ENCODE data around the gene IFITM10. TPM values are rescaled to one million over a fixed set of nuclear protein-coding genes. Genes with fewer than 3 reads are reported as not detected.

Gene IFITM10
- polyA plus RNA-seq, 1 of the 3 experiments (the other 2 are of a cell fraction) = 0.21 TPM

DNA sequence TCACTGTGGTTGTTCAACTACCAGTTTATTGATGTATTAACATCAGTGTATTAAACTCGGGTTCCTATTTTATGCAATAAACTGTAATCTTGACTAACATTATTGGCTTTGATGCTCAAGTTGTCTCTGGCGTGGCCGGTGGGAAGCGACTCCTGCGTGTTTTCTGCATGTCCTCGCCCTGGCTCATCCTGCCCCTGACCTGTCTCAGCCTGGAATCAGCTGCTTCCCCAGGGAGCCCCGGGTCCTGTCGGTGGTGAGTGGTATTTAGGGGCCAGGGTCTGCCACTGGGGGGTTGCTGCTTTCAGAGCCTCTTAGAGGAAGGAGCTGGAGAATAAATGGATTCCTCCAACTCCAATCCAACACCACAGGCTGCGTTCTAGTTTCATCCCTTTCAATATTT, 22.5 kb downstream of the IFITM10 start:
- Histone ChIP-seq H3K36me3 (replicated peaks in 1 of 2; ENCODE audit: control insufficient read depth in 1 of 2, insufficient read depth in 2 of 2, low read length in 1 of 2) (no peaks in the 10 kb centered on the region), H3K4me1 (ENCODE audit: control insufficient read depth in 1 of 2, insufficient read depth in 2 of 2, low read depth in 1 of 2, low read length in 1 of 2) (peaks cover 0 to 21% of the 10 kb centered on the region in 2 experiments; a peak in 1 of 4 replicates), H3K4me3 (ENCODE audit: low read depth in 2 of 2, low read length in 1 of 2) (no peak overlapping the region), H3K27me3 (ENCODE audit: insufficient read depth) (peaks cover 14% of the 10 kb centered on the region; the same call in 1 of the 2 replicates), H3K9me3 (no peaks in the 10 kb centered on the region), H3K9ac (no peak overlapping the region), H2AFZ (ENCODE audit: low read depth) (no peak overlapping the region), H3K9me2 (no peaks in the 10 kb centered on the region), H3K79me2 (ENCODE audit: insufficient read depth) (no peaks in the 10 kb centered on the region), H3F3A (replicated peaks; ENCODE audit: insufficient read depth) (peaks cover 8% of the 10 kb centered on the region), H3K4me2 (no peak overlapping the region), H3K27ac (ENCODE audit: low read depth in 2 of 2, low read length in 1 of 2) (no peak overlapping the region), H4K20me1 (ENCODE audit: insufficient read depth) (no peaks in the 10 kb centered on the region)
- ChIA-PET CTCF (interaction anchor here (0.9 to 1.0 kb wide), 2 partner anchors 104 to 424 kb away, joined by 3 read pairs; no protein-coding TSS in a partner anchor), POLR2A (no interaction called here)
- no peak for DNase-seq
- no peak for TF ChIP-seq TCF12 (IDR thresholded peaks at IDR 0.05)
- TF ChIP-seq TAF1 (IDR thresholded peaks at IDR 0.05; ENCODE audit: borderline replicate concordance, low read depth, low read length) = no peak
- TF ChIP-seq MXI1 (IDR thresholded peaks at IDR 0.05; ENCODE audit: low read depth, low read length) = no peak
- WGBS (ENCODE audit: low lambda C conversion rate) = 63% methylated on average over 8 of the region's 9 CpGs

DNA sequence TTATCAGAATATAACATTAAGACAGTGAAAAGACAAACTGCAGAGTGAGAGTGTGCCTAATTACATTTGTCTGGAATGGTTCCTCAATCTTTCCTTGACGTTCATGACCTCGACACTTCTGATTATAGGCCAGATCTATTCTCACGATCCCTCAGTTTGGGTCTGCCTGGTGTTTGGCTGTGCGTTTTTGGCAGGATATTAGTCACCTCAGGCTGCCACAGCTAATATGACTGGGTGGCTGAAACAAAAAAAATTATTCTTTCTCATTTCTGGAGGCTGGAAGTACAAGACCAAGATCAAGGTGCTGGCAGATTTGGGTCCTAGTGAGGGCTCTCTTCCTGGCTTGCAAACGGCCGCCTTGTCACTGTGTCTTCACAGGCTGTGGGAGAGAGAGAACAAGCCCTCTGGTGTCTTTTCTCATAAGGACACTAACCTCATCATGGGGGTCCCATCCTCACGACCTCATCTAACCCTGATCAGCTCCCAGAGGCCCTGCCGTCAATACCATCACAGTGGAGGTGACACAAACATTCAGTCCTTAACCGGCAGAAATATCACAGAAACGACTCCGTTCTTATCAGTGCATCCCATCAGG, 23.2 kb downstream of the IFITM10 start:
- 46% methylated on average over 10 of the region's 11 CpGs for WGBS (ENCODE audit: low lambda C conversion rate)

More for the DNA sequence above, 23.2 kb downstream of the IFITM10 start:
- H4K20me1 ChIP-seq (ENCODE audit: insufficient read depth) = no peaks in the 10 kb centered on the region
- H3K4me2 ChIP-seq = no peak overlapping the region
- no peak overlapping the region for H3K9ac ChIP-seq
- TF ChIP-seq GABPA (IDR thresholded peaks at IDR 0.05; ENCODE audit: low read depth) (no peak), RFX5 (IDR thresholded peaks at IDR 0.05; ENCODE audit: low read length) (no peak), TEAD4 (IDR thresholded peaks at IDR 0.05; ENCODE audit: borderline replicate concordance, insufficient read depth) (no peak), GATA2 (CRISPR knock-in tag; IDR thresholded peaks at IDR 0.05) (no peak), NRF1 (IDR thresholded peaks at IDR 0.05; ENCODE audit: low read depth, low read length) (no peak), ELF1 (IDR thresholded peaks at IDR 0.05) (no peak), YY1 (IDR thresholded peaks at IDR 0.05; ENCODE audit: low read depth) (no peak), POLR2AphosphoS5 (IDR thresholded peaks at IDR 0.05; ENCODE audit: low read depth, low read length) (no peak), PBX3 (IDR thresholded peaks at IDR 0.05) (no peak), CHD2 (IDR thresholded peaks at IDR 0.05; ENCODE audit: low read length, partially characterized antibody) (no peak), JUND (IDR thresholded peaks at IDR 0.05) (no peak), RCOR1 (IDR thresholded peaks at IDR 0.05; ENCODE audit: low read length) (no peak), EZH2phosphoT487 (IDR thresholded peaks at IDR 0.05; ENCODE audit: borderline replicate concordance, low read depth) (no peak), MXI1 (IDR thresholded peaks at IDR 0.05; ENCODE audit: low read depth, low read length) (no peak), CTCF (IDR thresholded peaks at IDR 0.05) (no peak)
- TF ChIP-seq, protein P1, sequence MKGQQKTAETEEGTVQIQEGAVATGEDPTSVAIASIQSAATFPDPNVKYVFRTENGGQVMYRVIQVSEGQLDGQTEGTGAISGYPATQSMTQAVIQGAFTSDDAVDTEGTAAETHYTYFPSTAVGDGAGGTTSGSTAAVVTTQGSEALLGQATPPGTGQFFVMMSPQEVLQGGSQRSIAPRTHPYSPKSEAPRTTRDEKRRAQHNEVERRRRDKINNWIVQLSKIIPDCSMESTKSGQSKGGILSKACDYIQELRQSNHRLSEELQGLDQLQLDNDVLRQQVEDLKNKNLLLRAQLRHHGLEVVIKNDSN (IDR thresholded peaks at IDR 0.05; ENCODE audit: borderline replicate concordance, low read depth) = no peak
- H3K79me2 ChIP-seq (ENCODE audit: insufficient read depth) = no peaks in the 10 kb centered on the region
- ChIA-PET POLR2A (no interaction called here), CTCF (interaction anchor here (0.9 to 1.0 kb wide), 3 partner anchors 33 to 424 kb away, joined by 3 read pairs; no protein-coding TSS in a partner anchor)
- no peaks in the 10 kb centered on the region for H3K36me3 ChIP-seq (replicated peaks in 1 of 2; ENCODE audit: control insufficient read depth in 1 of 2, insufficient read depth in 2 of 2, low read length in 1 of 2)
- H3K9me3 ChIP-seq = no peaks in the 10 kb centered on the region
- H3K4me1 ChIP-seq (ENCODE audit: control insufficient read depth in 1 of 2, insufficient read depth in 2 of 2, low read depth in 1 of 2, low read length in 1 of 2) = peaks cover 0 to 14% of the 10 kb centered on the region in 2 experiments; a peak in 1 of 4 replicates
- peaks cover 14% of the 10 kb centered on the region; the same call in 1 of the 2 replicates for H3K27me3 ChIP-seq (ENCODE audit: insufficient read depth)
- no peak overlapping the region for H2AFZ ChIP-seq (ENCODE audit: low read depth)
- H3F3A ChIP-seq (replicated peaks; ENCODE audit: insufficient read depth) = peaks cover 8% of the 10 kb centered on the region
- no peak for DNase-seq
- no peaks in the 10 kb centered on the region for H3K9me2 ChIP-seq
- peak overlapping the region in 1 of 2 experiments; percentile 31; a peak in 1 of 4 replicates for H3K27ac ChIP-seq (ENCODE audit: low read depth in 2 of 2, low read length in 1 of 2)
- H3K4me3 ChIP-seq (ENCODE audit: low read depth in 2 of 2, low read length in 1 of 2) = no peak overlapping the region

All from SK-N-SH (cell line).